Activated T-helper 1 cell treated with anti-CD3 and anti-CD28 coated beads, Interleukin-12 subunit alpha, Interleukin-12 subunit beta, Interleukin-2, Interleukin-4 antibody, amounts not matched to agents 30 ng/mL and 10 ng/mL and 1 ng/mL, durations not matched to agents 14 hours and 24 hours and 36 hours (primary cell): ENCODE data around the gene CUBN. TPM values are rescaled to one million over a fixed set of nuclear protein-coding genes. Genes with fewer than 3 reads are reported as not detected.

ENCODE experiments used
- DNase-seq: peaks from one replicate; pipeline ENCODE4 v3.0.0; 2021; ENCODE audit warnings: low spot score
- H3K27ac Mint-ChIP-seq: one replicate; pipeline ENCODE4 v1.8.0; 2021; ENCODE audit warnings: mild to moderate bottlenecking, mixed read lengths
- H3K27me3 Mint-ChIP-seq: one replicate; pipeline ENCODE4 v1.8.0; 2022; ENCODE audit warnings: mild to moderate bottlenecking, moderate library complexity, mixed read lengths; ENCODE audit not compliant: insufficient read depth
- H3K36me3 Mint-ChIP-seq: one replicate; pipeline ENCODE4 v1.8.0; 2021; ENCODE audit warnings: low read depth, mixed read lengths
- H3K4me1 Mint-ChIP-seq: one replicate; pipeline ENCODE4 v1.8.0; 2021; ENCODE audit warnings: low read depth, mixed read lengths
- H3K4me3 Mint-ChIP-seq: one replicate; pipeline ENCODE4 v1.8.0; 2021; ENCODE audit warnings: mild to moderate bottlenecking, moderate library complexity, mixed read lengths
- H3K9me3 Mint-ChIP-seq: one replicate; pipeline ENCODE4 v1.8.0; 2021; ENCODE audit warnings: mixed read lengths
- intact Hi-C: fragments of 100-400 bp; cut with micrococcal nuclease; formaldehyde crosslinking; loops from one replicate; pipeline ENCODE4 v1.15.1; 2024
- total RNA-seq: library from RNA; stranded (reverse); gene quantifications from 2 replicates; pipeline ENCODE4 v1.2.3, GENCODE V29; 2022

CUBN gene
- total RNA-seq, 1 donor from 2014 or later = 0.21 TPM

GRCh38 chr10:16947069-16947468, 182.5 kb downstream of the CUBN start:
- no peak for DNase-seq
- intact Hi-C loops = no loop called here
- Mint-ChIP-seq H3K4me1 (peaks cover under 1% of the 10 kb centered on the region), H3K4me3 (no peak overlapping the region), H3K27ac (no peak overlapping the region), H3K27me3 (peaks cover 9% of the 10 kb centered on the region), H3K36me3 (no peaks in the 10 kb centered on the region), H3K9me3 (no peaks in the 10 kb centered on the region)

- Mint-ChIP-seq H3K27me3 (peaks cover 12% of the 10 kb centered on the region), H3K36me3 (no peaks in the 10 kb centered on the region), H3K4me3 (no peak overlapping the region), H3K9me3 (no peaks in the 10 kb centered on the region), H3K27ac (no peak overlapping the region), H3K4me1 (no peaks in the 10 kb centered on the region)
- DNase-seq = no peak
- intact Hi-C loops = no loop called here
Observed at GRCh38 chr10:16945593-16945992, 184.0 kb downstream of the CUBN start.

- Mint-ChIP-seq H3K36me3 (no peaks in the 10 kb centered on the region), H3K27ac (no peak overlapping the region), H3K4me3 (no peak overlapping the region), H3K9me3 (no peaks in the 10 kb centered on the region), H3K4me1 (no peaks in the 10 kb centered on the region), H3K27me3 (peaks cover 11% of the 10 kb centered on the region)
- intact Hi-C loops = no loop called here
- no peak for DNase-seq
Observed at GRCh38 chr10:16944986-16945385, 184.6 kb downstream of the CUBN start.

- Mint-ChIP-seq H3K4me1 (no peaks in the 10 kb centered on the region), H3K27me3 (peaks cover 11% of the 10 kb centered on the region), H3K4me3 (no peak overlapping the region), H3K36me3 (no peaks in the 10 kb centered on the region), H3K27ac (no peak overlapping the region), H3K9me3 (no peaks in the 10 kb centered on the region)
- intact Hi-C loops = no loop called here
- no peak for DNase-seq
Observed at GRCh38 chr10:16944402-16944801, 185.2 kb downstream of the CUBN start.

- H3K27ac Mint-ChIP-seq = no peak overlapping the region
- H3K27me3 Mint-ChIP-seq = peaks cover 14% of the 10 kb centered on the region
- no peaks in the 10 kb centered on the region for H3K4me1 Mint-ChIP-seq
- intact Hi-C loops = no loop called here
- H3K9me3 Mint-ChIP-seq = no peaks in the 10 kb centered on the region
- no peak for DNase-seq
- no peaks in the 10 kb centered on the region for H3K36me3 Mint-ChIP-seq
- H3K4me3 Mint-ChIP-seq = no peak overlapping the region
Observed at GRCh38 chr10:16943295-16944285, 186.0 kb downstream of the CUBN start.

GRCh38 chr10:16942381-16943078, 187.1 kb downstream of the CUBN start:
- intact Hi-C loops = no loop called here
- no peak for DNase-seq
- Mint-ChIP-seq H3K4me1 (no peaks in the 10 kb centered on the region), H3K36me3 (no peaks in the 10 kb centered on the region), H3K9me3 (no peaks in the 10 kb centered on the region), H3K27me3 (peaks cover 15% of the 10 kb centered on the region), H3K27ac (no peak overlapping the region), H3K4me3 (no peak overlapping the region)

- Mint-ChIP-seq H3K27ac (no peak overlapping the region), H3K9me3 (no peaks in the 10 kb centered on the region), H3K4me3 (no peak overlapping the region), H3K4me1 (no peaks in the 10 kb centered on the region), H3K36me3 (no peaks in the 10 kb centered on the region), H3K27me3 (peaks cover 15% of the 10 kb centered on the region)
- no peak for DNase-seq
- intact Hi-C loops = no loop called here
Observed at GRCh38 chr10:16941870-16942269, 187.7 kb downstream of the CUBN start.

- no peaks in the 10 kb centered on the region for H3K9me3 Mint-ChIP-seq
Observed at GRCh38 chr10:16941067-16941466, 188.5 kb downstream of the CUBN start.

GRCh38 chr10:16938952-16939351, 190.7 kb downstream of the CUBN start:
- Mint-ChIP-seq H3K27ac (no peak overlapping the region), H3K27me3 (peaks cover 15% of the 10 kb centered on the region), H3K4me3 (no peak overlapping the region), H3K9me3 (no peaks in the 10 kb centered on the region), H3K4me1 (no peaks in the 10 kb centered on the region), H3K36me3 (no peaks in the 10 kb centered on the region)
- intact Hi-C loops = no loop called here
- DNase-seq = no peak

More at GRCh38 chr10:16941067-16941466, 188.5 kb downstream of the CUBN start:
- Mint-ChIP-seq H3K27me3 (peaks cover 15% of the 10 kb centered on the region), H3K4me1 (no peaks in the 10 kb centered on the region), H3K36me3 (no peaks in the 10 kb centered on the region), H3K27ac (no peak overlapping the region), H3K4me3 (no peak overlapping the region)
- intact Hi-C loops = no loop called here
- no peak for DNase-seq

GRCh38 chr10:16934461-16934860, 195.2 kb downstream of the CUBN start:
- Mint-ChIP-seq H3K9me3 (no peaks in the 10 kb centered on the region), H3K27ac (no peak overlapping the region), H3K27me3 (peaks cover 4% of the 10 kb centered on the region), H3K4me1 (no peaks in the 10 kb centered on the region), H3K4me3 (no peak overlapping the region), H3K36me3 (no peaks in the 10 kb centered on the region)
- no peak for DNase-seq
- intact Hi-C loops = no loop called here

- Mint-ChIP-seq H3K4me1 (no peaks in the 10 kb centered on the region), H3K27me3 (peaks cover 3% of the 10 kb centered on the region), H3K9me3 (no peaks in the 10 kb centered on the region), H3K4me3 (no peak overlapping the region), H3K36me3 (no peaks in the 10 kb centered on the region), H3K27ac (no peak overlapping the region)
- no peak for DNase-seq
- intact Hi-C loops = no loop called here
Observed at GRCh38 chr10:16933783-16934182, 195.8 kb downstream of the CUBN start.

GRCh38 chr10:16931930-16932329, 197.7 kb downstream of the CUBN start:
- Mint-ChIP-seq H3K4me3 (no peak overlapping the region), H3K9me3 (no peaks in the 10 kb centered on the region), H3K4me1 (no peaks in the 10 kb centered on the region), H3K36me3 (no peaks in the 10 kb centered on the region), H3K27ac (no peak overlapping the region), H3K27me3 (peaks cover 7% of the 10 kb centered on the region)
- intact Hi-C loops = no loop called here
- DNase-seq = no peak

GRCh38 chr10:16930540-16930939, 199.1 kb downstream of the CUBN start:
- Mint-ChIP-seq H3K27me3 (peaks cover 7% of the 10 kb centered on the region), H3K36me3 (no peaks in the 10 kb centered on the region), H3K9me3 (no peaks in the 10 kb centered on the region), H3K27ac (no peak overlapping the region), H3K4me3 (no peak overlapping the region), H3K4me1 (no peaks in the 10 kb centered on the region)
- intact Hi-C loops = no loop called here
- no peak for DNase-seq
